Testis (tissue), 3 donors: ENCODE results near the gene SAMD7. TPM values are rescaled to one million over a fixed set of nuclear protein-coding genes. Genes with fewer than 3 reads are reported as not detected.

ENCODE experiments used
- polyA plus RNA-seq: library from polyadenylated mRNA; stranded (reverse); fragments of 350-450 nt; fragmentation: Illumina TruSeq; extraction: RNeasy Lipid Tissue Mini Kit (QIAGEN cat#74804); gene quantifications from one replicate; pipeline ENCODE4 v1.2.3, GENCODE V29; 2014; ENCODE audit warnings: low read depth, low replicate concordance; ENCODE audit not compliant: insufficient read depth
- total RNA-seq, 2 donors: library from RNA; depleted of rRNA; stranded (reverse); fragments of >200 nt; gene quantifications; one replicate each; pipeline ENCODE4 v1.2.3, GENCODE V29; 2016

Gene SAMD7
- total and polyA plus RNA-seq, 3 donors from 2014 or later: 0.25 to 0.68 TPM; not detected in 1

Other genes with a start within 250 kb of the SAMD7 start
- gene MECOM, start 247.9 kb upstream of the SAMD7 start, total RNA-seq: 10 to 100 TPM in 1 of 2 donors, 1 to 10 TPM in 1; 5.2 to 13.5 TPM
- 6.7 TPM for gene MECOM, start 247.9 kb upstream of the SAMD7 start, polyA plus RNA-seq
- 1,000 to 10,000 TPM in 1 of 2 donors, 100 to 1,000 TPM in 1; 512 to 1,059 TPM for gene TERC, start 146.5 kb upstream of the SAMD7 start, total RNA-seq
- not detected for gene TERC, start 146.5 kb upstream of the SAMD7 start, polyA plus RNA-seq
- gene ACTRT3, start 142.0 kb upstream of the SAMD7 start, total RNA-seq: 10 to 100 TPM; 26.7 to 47.4 TPM
- 104 TPM for gene ACTRT3, start 142.0 kb upstream of the SAMD7 start, polyA plus RNA-seq
- gene MYNN, start 138.2 kb upstream of the SAMD7 start, total RNA-seq: 10 to 100 TPM; 14.6 to 22.4 TPM
- gene MYNN, start 138.2 kb upstream of the SAMD7 start, polyA plus RNA-seq: 27.0 TPM
- 1 to 10 TPM in 1 of 2 donors, under 1 TPM in 1; 0.68 to 1.3 TPM for gene LRRIQ4, start 98.7 kb upstream of the SAMD7 start, total RNA-seq
- gene LRRIQ4, start 98.7 kb upstream of the SAMD7 start, polyA plus RNA-seq: 3.4 TPM
- 1 to 10 TPM; 9.4 to 9.7 TPM for gene LRRC34, start 98.7 kb upstream of the SAMD7 start, total RNA-seq
- gene LRRC34, start 98.7 kb upstream of the SAMD7 start, polyA plus RNA-seq: 32.8 TPM
- under 1 TPM; 0.19 to 0.24 TPM for gene LRRC31, start 41.6 kb upstream of the SAMD7 start, total RNA-seq
- gene LRRC31, start 41.6 kb upstream of the SAMD7 start, polyA plus RNA-seq: 0.15 TPM
- gene SEC62, start 55.2 kb downstream of the SAMD7 start, total RNA-seq: 10 to 100 TPM; 44.7 to 45.1 TPM
- gene SEC62, start 55.2 kb downstream of the SAMD7 start, polyA plus RNA-seq: 23.2 TPM
- 1 to 10 TPM; 3.9 to 4.2 TPM for gene GPR160, start 126.4 kb downstream of the SAMD7 start, total RNA-seq
- 10.4 TPM for gene GPR160, start 126.4 kb downstream of the SAMD7 start, polyA plus RNA-seq